ENCODE results near the gene AADAT.

DNA sequence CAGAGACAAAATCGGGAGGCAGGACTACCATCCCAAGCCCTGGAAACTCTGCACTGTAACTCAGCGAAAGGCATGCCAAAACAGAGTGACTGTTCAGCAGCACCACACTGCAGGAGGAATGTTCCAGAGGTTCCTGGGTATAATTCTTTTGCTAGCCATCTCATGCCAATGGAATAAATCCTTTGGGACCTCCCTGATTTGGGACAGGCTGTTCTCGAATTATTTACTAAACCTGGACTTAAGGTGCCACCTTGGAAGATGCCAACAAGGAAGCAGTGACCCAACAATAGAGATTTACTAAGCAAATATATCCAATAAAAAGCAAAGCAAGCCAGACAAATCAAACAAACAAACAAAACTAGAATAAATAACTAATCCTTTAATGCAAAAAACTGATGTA is 9.3 kb downstream of the AADAT start:
- TF ChIP-seq, protein P1, sequence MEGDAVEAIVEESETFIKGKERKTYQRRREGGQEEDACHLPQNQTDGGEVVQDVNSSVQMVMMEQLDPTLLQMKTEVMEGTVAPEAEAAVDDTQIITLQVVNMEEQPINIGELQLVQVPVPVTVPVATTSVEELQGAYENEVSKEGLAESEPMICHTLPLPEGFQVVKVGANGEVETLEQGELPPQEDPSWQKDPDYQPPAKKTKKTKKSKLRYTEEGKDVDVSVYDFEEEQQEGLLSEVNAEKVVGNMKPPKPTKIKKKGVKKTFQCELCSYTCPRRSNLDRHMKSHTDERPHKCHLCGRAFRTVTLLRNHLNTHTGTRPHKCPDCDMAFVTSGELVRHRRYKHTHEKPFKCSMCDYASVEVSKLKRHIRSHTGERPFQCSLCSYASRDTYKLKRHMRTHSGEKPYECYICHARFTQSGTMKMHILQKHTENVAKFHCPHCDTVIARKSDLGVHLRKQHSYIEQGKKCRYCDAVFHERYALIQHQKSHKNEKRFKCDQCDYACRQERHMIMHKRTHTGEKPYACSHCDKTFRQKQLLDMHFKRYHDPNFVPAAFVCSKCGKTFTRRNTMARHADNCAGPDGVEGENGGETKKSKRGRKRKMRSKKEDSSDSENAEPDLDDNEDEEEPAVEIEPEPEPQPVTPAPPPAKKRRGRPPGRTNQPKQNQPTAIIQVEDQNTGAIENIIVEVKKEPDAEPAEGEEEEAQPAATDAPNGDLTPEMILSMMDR (IDR thresholded peaks at IDR 0.05): no peak
- TF ChIP-seq POLR2AphosphoS5 (IDR thresholded peaks at IDR 0.05): no peak
- no peak for TF ChIP-seq EP300 (IDR thresholded peaks at IDR 0.05)

Measured in suprapubic skin (tissue), 4 donors.